HG03460 (cell line): ENCODE measurements around the gene CPNE7.
"Not testable (repeated sequence)": the region's sequence is repeated elsewhere in the genome, so short reads cannot be mapped to it uniquely, and the experiment has no call there.

ENCODE experiments used
- ATAC-seq: cut with Tn5 transposase; IDR thresholded peaks from one replicate; pipeline ENCODE4 v1.9.1; 2021; ENCODE audit not compliant: unreplicated experiment

The CPNE7 gene

GRCh38 chr16:89565256-89565505 lies 10.4 kb upstream of the CPNE7 start:
- ATAC-seq, result no peak

- no peak for ATAC-seq
These were observed 9.8 kb upstream of the CPNE7 start for GRCh38 chr16:89565506-89566372.

GRCh38 chr16:89567656-89568594 lies 7.6 kb upstream of the CPNE7 start:
- no peak for ATAC-seq

GRCh38 chr16:89569506-89570341 lies 5.8 kb upstream of the CPNE7 start:
- ATAC-seq, result no peak

GRCh38 chr16:89570342-89570923 lies 5.1 kb upstream of the CPNE7 start:
- no peak for ATAC-seq

GRCh38 chr16:89570983-89571598 lies 4.5 kb upstream of the CPNE7 start:
- ATAC-seq, result not testable (repeated sequence)

GRCh38 chr16:89571636-89572035 lies 3.9 kb upstream of the CPNE7 start:
- ATAC-seq, result no peak

GRCh38 chr16:89572073-89572484 lies 3.5 kb upstream of the CPNE7 start:
- ATAC-seq, result no peak

GRCh38 chr16:89572485-89573205 lies 2.9 kb upstream of the CPNE7 start:
- no peak for ATAC-seq

GRCh38 chr16:89573826-89574680 lies 1.5 kb upstream of the CPNE7 start:
- no peak for ATAC-seq

GRCh38 chr16:89574681-89575246 lies 794 bp upstream of the CPNE7 start:
- ATAC-seq, result no peak

GRCh38 chr16:89576153-89577054 lies 846 bp downstream of the CPNE7 start:
- ATAC-seq, result no peak

- ATAC-seq, result no peak
These were observed 1.6 kb downstream of the CPNE7 start for GRCh38 chr16:89577055-89577759.

- no peak for ATAC-seq
These were observed 3.8 kb downstream of the CPNE7 start for GRCh38 chr16:89579351-89579750.

- no peak for ATAC-seq
These were observed 5.6 kb downstream of the CPNE7 start for GRCh38 chr16:89581045-89581695.

GRCh38 chr16:89581861-89582563 lies 6.5 kb downstream of the CPNE7 start:
- no peak for ATAC-seq
